CD4-positive, alpha-beta T cell (primary cell): Measurements from ENCODE around the gene ILKAP. TPM values are rescaled to one million over a fixed set of nuclear protein-coding genes. Genes with fewer than 3 reads are reported as not detected.

Experiments
- ATAC-seq: fragments of 200-7000 bp; cut with Tn5 transposase; one replicate; pipeline ENCODE4 v1.10.0; 2022; ENCODE audit warnings: mild to moderate bottlenecking; ENCODE audit not compliant: poor library complexity
- CTCF ChIA-PET: fragments of 350-600 bp; sonication (Branson Sonifier 250); formaldehyde crosslinking; loops from one replicate; lab custom pipeline; 2021; ENCODE audit warnings: antibody characterized with exemption, inconsistent platforms; lab: Charles Lee
- POLR2A ChIA-PET: fragments of 350-600 bp; sonication (Branson Sonifier 250); formaldehyde crosslinking; loops from one replicate; lab custom pipeline; 2021; ENCODE audit warnings: antibody characterized with exemption, inconsistent platforms; lab: Charles Lee
- DNase-seq, 14 experiments: peaks; one replicate each; pipeline ENCODE4 v3.0.0-alpha.2; 2013 to 2020; ENCODE audit warnings: mixed read lengths in 2 of 14
- H3K27ac ChIP-seq, 2 donors: one replicate each; pipeline versions ENCODE4 v1.5.1 to v1.7.0; 2013; ENCODE audit warnings: low read length in 2 of 2, low read depth in 1 of 2, mild to moderate bottlenecking in 1 of 2
- H3K27me3 ChIP-seq, 2 experiments: 1 replicate in 1 of 2; 2 replicates in 1 of 2; pipeline versions ENCODE4 v1.6.1 to v1.7.0; 2013; ENCODE audit warnings: low read length in 2 of 2, control low read depth in 1 of 2, mild to moderate bottlenecking in 1 of 2, moderate library complexity in 1 of 2; ENCODE audit not compliant: insufficient read depth in 2 of 2, control insufficient read depth in 1 of 2
- H3K36me3 ChIP-seq: one replicate; pipeline ENCODE4 v1.6.1; 2013; ENCODE audit warnings: low read length, control low read depth; ENCODE audit not compliant: insufficient read depth
- H3K4me1 ChIP-seq: one replicate; pipeline ENCODE4 v1.6.1; 2013; ENCODE audit warnings: low read length, control low read depth; ENCODE audit not compliant: insufficient read depth
- H3K4me3 ChIP-seq: one replicate; pipeline ENCODE4 v1.5.1; 2013; ENCODE audit warnings: mild to moderate bottlenecking, low read length, moderate library complexity
- H3K9me3 ChIP-seq, 2 experiments: 1 replicate in 1 of 2; 2 replicates in 1 of 2; pipeline versions ENCODE4 v1.6.1 to v1.7.0; 2013; ENCODE audit warnings: low read length in 2 of 2, mild to moderate bottlenecking in 2 of 2, control low read depth in 1 of 2, moderate library complexity in 1 of 2; ENCODE audit not compliant: control insufficient read depth in 1 of 2, insufficient read depth in 1 of 2
- H3K27ac Mint-ChIP-seq: one replicate; pipeline ENCODE4 v1.8.0; 2020; ENCODE audit warnings: mixed read lengths
- H3K27me3 Mint-ChIP-seq: one replicate; pipeline ENCODE4 v1.8.0; 2021; ENCODE audit warnings: mixed read lengths
- H3K36me3 Mint-ChIP-seq: one replicate; pipeline ENCODE4 v1.8.0; 2021; ENCODE audit warnings: low read depth, mixed read lengths
- H3K4me1 Mint-ChIP-seq: one replicate; pipeline ENCODE4 v1.8.0; 2021; ENCODE audit warnings: low read depth, mixed read lengths
- H3K4me3 Mint-ChIP-seq: one replicate; pipeline ENCODE4 v1.8.0; 2020; ENCODE audit warnings: mild to moderate bottlenecking, mixed read lengths
- H3K9me3 Mint-ChIP-seq: one replicate; pipeline ENCODE4 v1.8.0; 2020; ENCODE audit warnings: mixed read lengths
- intact Hi-C, 2 experiments: fragments of 100-400 bp; cut with DNase I in 1 of 2; cut with micrococcal nuclease in 1 of 2; formaldehyde crosslinking; loops; one replicate each; pipeline versions ENCODE4 v1.15.1 to v1.9.0; 2023 to 2025; cut with DNase I, micrococcal nuclease
- total RNA-seq, 174 experiments: library from RNA in 2 of 174; stranded (reverse) in 2 of 174; gene quantifications; one replicate each; pipeline ENCODE4 v1.2.3 and lab custom pipeline; 2021 to 2026
- TF ChIP-seq, protein P1 (sequence below): fragments of 200-600 bp; IDR thresholded peaks from one replicate; pipeline ENCODE4 v1.8.0; 2022; ENCODE audit warnings: antibody characterized with exemption, mild to moderate bottlenecking

Gene ILKAP
- total RNA-seq, 2 experiments from 2014 or later = 133 to 143 TPM

DNA sequence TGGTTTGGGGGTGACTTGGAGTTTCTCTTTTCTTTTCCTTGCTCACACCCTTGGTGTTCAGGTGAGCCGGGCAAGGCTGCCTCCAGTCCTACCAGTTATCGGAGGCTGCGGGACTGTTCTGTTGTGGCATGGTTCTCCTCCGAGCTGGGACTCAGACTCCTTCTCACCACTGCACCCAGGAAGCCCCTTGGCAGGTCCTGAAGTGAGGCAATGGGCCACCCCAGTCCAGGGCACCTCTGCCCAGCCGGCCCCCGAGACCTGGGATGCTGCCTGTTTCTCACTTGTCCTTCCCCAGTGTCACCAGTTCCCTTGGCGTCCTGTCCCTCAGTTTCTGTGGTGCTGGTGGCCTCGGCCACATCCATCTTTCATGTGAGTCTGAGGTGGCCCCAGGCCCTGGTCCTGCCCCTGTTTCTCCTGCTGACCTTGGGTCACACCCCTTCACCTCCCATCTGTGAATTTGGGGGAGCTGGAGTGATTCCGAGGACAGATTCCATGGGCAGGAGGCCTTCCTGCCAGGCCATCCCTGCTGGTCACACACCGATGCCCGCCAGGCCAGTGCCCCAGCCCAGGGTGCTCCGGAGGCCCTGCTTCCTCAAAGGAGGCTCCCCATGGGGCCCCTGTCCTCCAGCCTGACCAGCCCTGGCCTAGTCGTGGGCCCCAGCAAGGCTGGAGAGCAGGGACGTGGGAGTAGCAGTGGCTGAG is 71.6 kb downstream of the ILKAP start:
- intact Hi-C loops = no loop called here
- Mint-ChIP-seq H3K4me3 (no peak overlapping the region), H3K27ac (no peak overlapping the region), H3K4me1 (no peaks in the 10 kb centered on the region), H3K36me3 (no peaks in the 10 kb centered on the region), H3K9me3 (no peaks in the 10 kb centered on the region), H3K27me3 (no peaks in the 10 kb centered on the region)
- no peak for DNase-seq
- Histone ChIP-seq H3K4me1 (no peaks in the 10 kb centered on the region), H3K4me3 (no peak overlapping the region), H3K9me3 (no peaks in the 10 kb centered on the region), H3K27me3 (no peaks in the 10 kb centered on the region), H3K27ac (no peak overlapping the region), H3K36me3 (no peaks in the 10 kb centered on the region)
- ChIA-PET CTCF (no interaction called here), POLR2A (no interaction called here)
- TF ChIP-seq, protein P1, sequence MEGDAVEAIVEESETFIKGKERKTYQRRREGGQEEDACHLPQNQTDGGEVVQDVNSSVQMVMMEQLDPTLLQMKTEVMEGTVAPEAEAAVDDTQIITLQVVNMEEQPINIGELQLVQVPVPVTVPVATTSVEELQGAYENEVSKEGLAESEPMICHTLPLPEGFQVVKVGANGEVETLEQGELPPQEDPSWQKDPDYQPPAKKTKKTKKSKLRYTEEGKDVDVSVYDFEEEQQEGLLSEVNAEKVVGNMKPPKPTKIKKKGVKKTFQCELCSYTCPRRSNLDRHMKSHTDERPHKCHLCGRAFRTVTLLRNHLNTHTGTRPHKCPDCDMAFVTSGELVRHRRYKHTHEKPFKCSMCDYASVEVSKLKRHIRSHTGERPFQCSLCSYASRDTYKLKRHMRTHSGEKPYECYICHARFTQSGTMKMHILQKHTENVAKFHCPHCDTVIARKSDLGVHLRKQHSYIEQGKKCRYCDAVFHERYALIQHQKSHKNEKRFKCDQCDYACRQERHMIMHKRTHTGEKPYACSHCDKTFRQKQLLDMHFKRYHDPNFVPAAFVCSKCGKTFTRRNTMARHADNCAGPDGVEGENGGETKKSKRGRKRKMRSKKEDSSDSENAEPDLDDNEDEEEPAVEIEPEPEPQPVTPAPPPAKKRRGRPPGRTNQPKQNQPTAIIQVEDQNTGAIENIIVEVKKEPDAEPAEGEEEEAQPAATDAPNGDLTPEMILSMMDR = no peak
- no peak for ATAC-seq

DNA sequence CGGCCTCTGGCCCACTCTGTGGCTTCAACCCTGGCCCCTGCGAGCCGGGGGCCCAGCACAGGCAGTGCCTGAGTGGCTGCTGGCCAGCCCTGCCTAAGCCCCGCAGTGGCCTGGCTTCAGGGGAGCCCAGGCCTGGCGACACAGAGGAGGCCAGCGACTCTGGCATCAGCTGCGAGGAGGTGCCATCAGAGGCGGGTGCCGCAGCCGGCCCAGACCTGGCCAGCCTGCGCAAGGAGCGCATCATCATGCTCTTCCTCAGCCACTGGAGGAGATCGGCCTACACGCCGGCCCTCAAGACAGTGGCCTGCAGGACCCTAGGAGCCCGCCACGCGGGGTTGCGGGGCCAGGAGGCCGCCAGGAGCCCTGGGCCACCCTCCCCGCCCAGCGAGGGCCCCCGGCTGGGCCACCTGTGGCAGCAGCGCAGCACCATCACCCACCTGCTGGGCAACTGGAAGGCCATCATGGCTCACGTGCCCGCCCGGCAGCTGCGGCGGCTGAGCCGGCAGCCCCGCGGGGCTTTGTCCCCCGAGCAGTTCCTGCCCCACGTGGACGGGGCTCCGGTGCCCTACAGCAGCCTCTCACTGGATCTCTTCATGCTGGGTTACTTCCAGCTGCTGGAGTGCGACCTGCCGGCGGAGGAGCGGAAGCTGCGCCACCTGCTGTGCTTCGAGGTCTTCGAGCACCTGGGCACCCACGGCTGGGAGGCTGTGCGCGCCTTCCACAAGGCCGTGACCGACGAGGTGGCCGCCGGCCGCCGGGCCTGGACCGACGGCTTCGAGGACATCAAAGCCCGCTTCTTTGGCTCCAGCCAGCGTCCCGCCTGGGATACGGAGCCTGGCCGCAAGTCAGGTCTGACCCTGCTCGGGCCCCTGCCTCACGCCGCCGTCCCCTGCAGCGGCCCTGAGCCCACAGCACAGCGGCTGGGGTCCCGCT is 72.5 kb downstream of the ILKAP start:
- H3K36me3 ChIP-seq = no peaks in the 10 kb centered on the region
- intact Hi-C loops = no loop called here
- POLR2A ChIA-PET = no interaction called here
- DNase-seq = no peak
- Mint-ChIP-seq H3K27ac (no peak overlapping the region), H3K9me3 (no peaks in the 10 kb centered on the region), H3K27me3 (no peaks in the 10 kb centered on the region), H3K4me3 (no peak overlapping the region), H3K36me3 (no peaks in the 10 kb centered on the region), H3K4me1 (no peaks in the 10 kb centered on the region)
- H3K27ac ChIP-seq = no peak overlapping the region
- H3K4me1 ChIP-seq = no peaks in the 10 kb centered on the region
- H3K9me3 ChIP-seq = no peaks in the 10 kb centered on the region
- no peak overlapping the region for H3K4me3 ChIP-seq
- CTCF ChIA-PET = no interaction called here
- no peaks in the 10 kb centered on the region for H3K27me3 ChIP-seq
- no peak for ATAC-seq
- TF ChIP-seq, protein P1 = no peak

DNA sequence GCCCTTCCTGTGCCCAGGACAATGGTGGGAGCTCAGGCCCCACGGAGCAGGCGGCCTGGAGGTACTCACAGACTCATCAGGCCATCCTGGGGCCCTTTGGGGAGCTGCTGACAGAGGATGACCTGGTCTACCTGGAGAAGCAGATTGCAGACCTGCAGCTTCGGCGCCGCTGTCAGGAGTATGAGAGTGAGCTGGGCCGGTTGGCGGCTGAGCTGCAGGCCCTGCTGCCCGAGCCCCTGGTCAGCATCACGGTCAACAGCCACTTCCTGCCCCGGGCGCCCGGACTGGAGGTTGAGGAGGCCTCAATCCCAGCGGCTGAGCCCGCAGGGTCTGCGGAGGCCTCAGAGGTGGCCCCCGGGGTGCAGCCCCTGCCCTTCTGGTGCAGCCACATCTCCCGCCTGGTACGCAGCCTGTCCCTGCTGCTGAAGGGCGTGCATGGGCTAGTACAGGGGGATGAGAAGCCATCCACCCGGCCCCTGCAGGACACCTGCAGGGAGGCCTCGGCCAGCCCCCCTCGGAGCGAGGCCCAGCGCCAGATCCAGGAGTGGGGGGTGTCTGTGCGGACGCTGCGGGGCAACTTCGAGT is 73.3 kb downstream of the ILKAP start:
- CTCF ChIA-PET = no interaction called here
- no peak for ATAC-seq
- TF ChIP-seq, protein P1 = no peak

More for the DNA sequence above, 73.3 kb downstream of the ILKAP start:
- Mint-ChIP-seq H3K36me3 (no peaks in the 10 kb centered on the region), H3K27ac (no peak overlapping the region), H3K4me3 (no peak overlapping the region), H3K27me3 (no peaks in the 10 kb centered on the region), H3K4me1 (no peaks in the 10 kb centered on the region), H3K9me3 (no peaks in the 10 kb centered on the region)
- POLR2A ChIA-PET = no interaction called here
- Histone ChIP-seq H3K9me3 (no peaks in the 10 kb centered on the region), H3K4me1 (no peaks in the 10 kb centered on the region), H3K36me3 (no peaks in the 10 kb centered on the region), H3K4me3 (no peak overlapping the region), H3K27ac (no peak overlapping the region), H3K27me3 (no peaks in the 10 kb centered on the region)
- DNase-seq = no peak
- intact Hi-C loops = no loop called here
